Thymus (tissue), 11 donors: Measurements from ENCODE around the gene CABLES1. TPM values are rescaled to one million over a fixed set of nuclear protein-coding genes. Genes with fewer than 3 reads are reported as not detected.
A peak's percentile ranks its signal among the peaks of the same experiment; 100 is the strongest.

Source experiments
- DNase-seq, 9 donors: peaks; one replicate each; pipeline ENCODE4 v3.0.0-alpha.2; 2013; ENCODE audit warnings: low spot score in 9 of 9, low read depth in 6 of 9, missing footprints in 1 of 9
- H3K27ac ChIP-seq, 2 donors: one replicate each; pipeline ENCODE4 v1.5.1; 2013; ENCODE audit warnings: control low read depth in 1 of 2, low read depth in 1 of 2, low read length in 1 of 2, mild to moderate bottlenecking in 1 of 2, moderate library complexity in 1 of 2
- H3K27me3 ChIP-seq, 2 donors: one replicate each; pipeline ENCODE4 v1.5.1; 2013; ENCODE audit warnings: low read length in 1 of 2; ENCODE audit not compliant: control insufficient read depth in 2 of 2, insufficient read depth in 1 of 2
- H3K36me3 ChIP-seq, 2 donors: one replicate each; pipeline ENCODE4 v1.5.1; 2013; ENCODE audit warnings: low read length in 1 of 2, mild to moderate bottlenecking in 1 of 2, moderate library complexity in 1 of 2; ENCODE audit not compliant: control insufficient read depth in 2 of 2, insufficient read depth in 2 of 2
- H3K4me1 ChIP-seq, 2 donors: one replicate each; pipeline ENCODE4 v1.5.1; 2013; ENCODE audit warnings: low read length in 2 of 2; ENCODE audit not compliant: control insufficient read depth in 2 of 2, insufficient read depth in 2 of 2
- H3K4me3 ChIP-seq, 2 donors: one replicate each; pipeline ENCODE4 v1.5.1; 2013; ENCODE audit warnings: low read length in 2 of 2, control low read depth in 1 of 2, mild to moderate bottlenecking in 1 of 2
- H3K9me3 ChIP-seq, 2 donors: one replicate each; pipeline ENCODE4 v1.5.1; 2013; ENCODE audit warnings: low read length in 1 of 2, mild to moderate bottlenecking in 1 of 2; ENCODE audit not compliant: control insufficient read depth in 2 of 2, insufficient read depth in 1 of 2
- WGBS: extraction: QIAGEN DNeasy Blood & Tissue Kit; methylation state at CpG from one replicate; pipeline ENCODE4 v1.1.7; 2013; 5-methylcytosine and 5-hydroxymethylcytosine counted together
- polyA plus RNA-seq: library from polyadenylated mRNA; stranded (reverse); fragments of 200-250 nt; gene quantifications from one replicate; pipeline ENCODE4 v1.2.3, GENCODE V29; 2013
- total RNA-seq: library from RNA; stranded (reverse); fragments of 120-200 nt; gene quantifications from one replicate; pipeline ENCODE4 v1.2.4, GENCODE V29; 2013
- donor health status: healthy.

The CABLES1 gene
- total and polyA plus RNA-seq, 2 donors, result 5.1 to 6.7 TPM

GRCh38 chr18:23235336-23235735, 100.1 kb downstream of the CABLES1 start:
- H3K4me1 ChIP-seq, result peaks cover 17 to 45% of the 10 kb centered on the region in 2 donors
- no peaks in the 10 kb centered on the region for H3K36me3 ChIP-seq
- no peaks in the 10 kb centered on the region for H3K9me3 ChIP-seq
- H3K4me3 ChIP-seq, result no peak overlapping the region
- WGBS, result 89% methylated on average over 5 of the region's 5 CpGs
- no peak for DNase-seq
- no peak overlapping the region for H3K27ac ChIP-seq
- no peaks in the 10 kb centered on the region for H3K27me3 ChIP-seq

- peaks cover 17 to 47% of the 10 kb centered on the region in 2 donors for H3K4me1 ChIP-seq
- WGBS, result 91% methylated on average over 11 of the region's 11 CpGs
- no peak overlapping the region for H3K4me3 ChIP-seq
- DNase-seq, result no peak
- no peaks in the 10 kb centered on the region for H3K36me3 ChIP-seq
- no peaks in the 10 kb centered on the region for H3K27me3 ChIP-seq
- no peaks in the 10 kb centered on the region for H3K9me3 ChIP-seq
- no peak overlapping the region for H3K27ac ChIP-seq
These were observed 100.6 kb downstream of the CABLES1 start for GRCh38 chr18:23235860-23236259.

GRCh38 chr18:23236876-23237468, 101.7 kb downstream of the CABLES1 start:
- no peak for DNase-seq
- H3K4me3 ChIP-seq, result no peak overlapping the region
- peak overlapping the region; percentile 21 to 55 for H3K27ac ChIP-seq

GRCh38 chr18:23237524-23238151, 102.4 kb downstream of the CABLES1 start:
- peak in 6 of 9 donors; percentile 40 to 78 (median 55) for DNase-seq
- Histone ChIP-seq H3K36me3 (no peaks in the 10 kb centered on the region), H3K27me3 (no peaks in the 10 kb centered on the region), H3K4me3 (peak overlapping the region; percentile 33 to 38), H3K4me1 (peaks cover 25 to 47% of the 10 kb centered on the region in 2 donors), H3K27ac (peak overlapping the region; percentile 11 to 55), H3K9me3 (no peaks in the 10 kb centered on the region)
- 19% methylated on average over 17 of the region's 17 CpGs for WGBS

More at GRCh38 chr18:23236876-23237468, 101.7 kb downstream of the CABLES1 start:
- 96% methylated on average over 13 of the region's 13 CpGs for WGBS
- Histone ChIP-seq H3K36me3 (no peaks in the 10 kb centered on the region), H3K4me1 (peaks cover 20 to 47% of the 10 kb centered on the region in 2 donors), H3K27me3 (no peaks in the 10 kb centered on the region), H3K9me3 (no peaks in the 10 kb centered on the region)

- peak overlapping the region; percentile 33 to 38 for H3K4me3 ChIP-seq
These were observed 102.9 kb downstream of the CABLES1 start for GRCh38 chr18:23238152-23238531.

GRCh38 chr18:23238651-23239349, 103.5 kb downstream of the CABLES1 start:
- Histone ChIP-seq H3K27me3 (no peaks in the 10 kb centered on the region), H3K4me1 (peaks cover 28 to 54% of the 10 kb centered on the region in 2 donors), H3K4me3 (no peak overlapping the region), H3K27ac (no peak overlapping the region), H3K9me3 (no peaks in the 10 kb centered on the region), H3K36me3 (no peaks in the 10 kb centered on the region)
- DNase-seq, result no peak
- 96% methylated on average over 12 of the region's 12 CpGs for WGBS

More at GRCh38 chr18:23238152-23238531, 102.9 kb downstream of the CABLES1 start:
- H3K27me3 ChIP-seq, result no peaks in the 10 kb centered on the region
- H3K9me3 ChIP-seq, result no peaks in the 10 kb centered on the region
- H3K27ac ChIP-seq, result peak overlapping the region; percentile 36 to 55
- peaks cover 28 to 49% of the 10 kb centered on the region in 2 donors for H3K4me1 ChIP-seq
- 61% methylated on average over 7 of the region's 7 CpGs for WGBS
- H3K36me3 ChIP-seq, result no peaks in the 10 kb centered on the region
- no peak for DNase-seq

GRCh38 chr18:23239350-23239692, 104.0 kb downstream of the CABLES1 start:
- no peak overlapping the region for H3K4me3 ChIP-seq
- H3K27ac ChIP-seq, result no peak overlapping the region
- WGBS, result 92% methylated on average over 7 of the region's 7 CpGs
- DNase-seq, result no peak
- no peaks in the 10 kb centered on the region for H3K36me3 ChIP-seq
- no peaks in the 10 kb centered on the region for H3K9me3 ChIP-seq
- H3K27me3 ChIP-seq, result no peaks in the 10 kb centered on the region
- H3K4me1 ChIP-seq, result peaks cover 28 to 57% of the 10 kb centered on the region in 2 donors

- WGBS, result 95% methylated on average over 10 of the region's 10 CpGs
- Histone ChIP-seq H3K9me3 (no peaks in the 10 kb centered on the region), H3K36me3 (no peaks in the 10 kb centered on the region), H3K27me3 (no peaks in the 10 kb centered on the region), H3K27ac (no peak overlapping the region), H3K4me3 (no peak overlapping the region), H3K4me1 (peaks cover 28 to 57% of the 10 kb centered on the region in 2 donors)
- DNase-seq, result peak in 1 of 9 donors; percentile 28
These were observed 104.8 kb downstream of the CABLES1 start for GRCh38 chr18:23239885-23240608.

- 94% methylated on average over 4 of the region's 4 CpGs for WGBS
- Histone ChIP-seq H3K4me1 (peaks cover 28 to 57% of the 10 kb centered on the region in 2 donors), H3K27me3 (no peaks in the 10 kb centered on the region), H3K36me3 (no peaks in the 10 kb centered on the region), H3K9me3 (no peaks in the 10 kb centered on the region), H3K27ac (no peak overlapping the region), H3K4me3 (no peak overlapping the region)
- no peak for DNase-seq
These were observed 105.3 kb downstream of the CABLES1 start for GRCh38 chr18:23240609-23240930.
